ENCODE results near the gene KCNIP4. TPM values are rescaled to one million over a fixed set of nuclear protein-coding genes. Genes with fewer than 3 reads are reported as not detected.

The KCNIP4 gene
- total RNA-seq, 1 experiment from 2014 or later: 0.91 TPM

GRCh38 chr4:21596521-21596920 lies 352.1 kb downstream of the KCNIP4 start:
- no peaks in the 10 kb centered on the region for H3K36me3 Mint-ChIP-seq (ENCODE audit: insufficient read depth, unreplicated experiment)
- POLR2A ChIA-PET: interaction anchor here (0.6 kb wide), 1 partner anchor 21 kb away, joined by 3 read pairs; no protein-coding TSS in a partner anchor
- BruUV-seq (replicated peaks): no TSS peak
- H3K27ac Mint-ChIP-seq (ENCODE audit: low read depth, unreplicated experiment): no peak overlapping the region
- TF ChIP-seq, protein P1, sequence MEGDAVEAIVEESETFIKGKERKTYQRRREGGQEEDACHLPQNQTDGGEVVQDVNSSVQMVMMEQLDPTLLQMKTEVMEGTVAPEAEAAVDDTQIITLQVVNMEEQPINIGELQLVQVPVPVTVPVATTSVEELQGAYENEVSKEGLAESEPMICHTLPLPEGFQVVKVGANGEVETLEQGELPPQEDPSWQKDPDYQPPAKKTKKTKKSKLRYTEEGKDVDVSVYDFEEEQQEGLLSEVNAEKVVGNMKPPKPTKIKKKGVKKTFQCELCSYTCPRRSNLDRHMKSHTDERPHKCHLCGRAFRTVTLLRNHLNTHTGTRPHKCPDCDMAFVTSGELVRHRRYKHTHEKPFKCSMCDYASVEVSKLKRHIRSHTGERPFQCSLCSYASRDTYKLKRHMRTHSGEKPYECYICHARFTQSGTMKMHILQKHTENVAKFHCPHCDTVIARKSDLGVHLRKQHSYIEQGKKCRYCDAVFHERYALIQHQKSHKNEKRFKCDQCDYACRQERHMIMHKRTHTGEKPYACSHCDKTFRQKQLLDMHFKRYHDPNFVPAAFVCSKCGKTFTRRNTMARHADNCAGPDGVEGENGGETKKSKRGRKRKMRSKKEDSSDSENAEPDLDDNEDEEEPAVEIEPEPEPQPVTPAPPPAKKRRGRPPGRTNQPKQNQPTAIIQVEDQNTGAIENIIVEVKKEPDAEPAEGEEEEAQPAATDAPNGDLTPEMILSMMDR (IDR thresholded peaks at IDR 0.05; ENCODE audit: unreplicated experiment): no peak
- H3K27me3 Mint-ChIP-seq (ENCODE audit: insufficient read depth, unreplicated experiment): peaks cover 8% of the 10 kb centered on the region
- H3K9me3 Mint-ChIP-seq (ENCODE audit: unreplicated experiment): no peaks in the 10 kb centered on the region
- DNase-seq (ENCODE audit: unreplicated experiment): no peak
- H3K4me3 Mint-ChIP-seq (ENCODE audit: unreplicated experiment): no peak overlapping the region
- no peaks in the 10 kb centered on the region for H3K4me1 Mint-ChIP-seq (ENCODE audit: insufficient read depth, unreplicated experiment)
- CTCF ChIA-PET: no interaction called here
- intact Hi-C loops (cut with micrococcal nuclease): no loop called here

DNA sequence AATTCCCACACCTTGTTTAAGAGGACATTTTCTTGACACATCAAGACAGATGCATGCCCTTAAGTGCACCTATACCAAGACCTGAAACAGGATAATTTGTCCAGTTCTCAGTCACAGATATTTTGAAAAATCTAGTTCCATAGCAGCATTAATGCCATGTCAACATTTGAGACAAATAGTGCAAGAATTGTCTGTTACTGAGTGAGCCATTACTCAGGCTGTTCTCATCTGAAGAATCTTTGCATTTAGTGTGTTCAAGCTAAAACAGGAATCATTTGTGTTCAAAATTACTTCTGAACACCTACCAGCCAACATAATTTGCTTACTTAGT lies 354.9 kb downstream of the KCNIP4 start:
- intact Hi-C loops (cut with micrococcal nuclease): no loop called here
- Mint-ChIP-seq H3K4me3 (ENCODE audit: unreplicated experiment) (no peak overlapping the region), H3K9me3 (ENCODE audit: unreplicated experiment) (no peaks in the 10 kb centered on the region), H3K4me1 (ENCODE audit: insufficient read depth, unreplicated experiment) (no peaks in the 10 kb centered on the region), H3K27ac (ENCODE audit: low read depth, unreplicated experiment) (no peak overlapping the region), H3K27me3 (ENCODE audit: insufficient read depth, unreplicated experiment) (peaks cover 36% of the 10 kb centered on the region), H3K36me3 (ENCODE audit: insufficient read depth, unreplicated experiment) (no peaks in the 10 kb centered on the region)
- POLR2A ChIA-PET: no interaction called here
- BruUV-seq (replicated peaks): no TSS peak
- TF ChIP-seq, protein P1 (IDR thresholded peaks at IDR 0.05; ENCODE audit: unreplicated experiment): no peak
- CTCF ChIA-PET: interaction anchor here (1.2 kb wide), 1 partner anchor 195 kb away, joined by 5 read pairs; no protein-coding TSS in a partner anchor
- DNase-seq (ENCODE audit: unreplicated experiment): no peak

DNA sequence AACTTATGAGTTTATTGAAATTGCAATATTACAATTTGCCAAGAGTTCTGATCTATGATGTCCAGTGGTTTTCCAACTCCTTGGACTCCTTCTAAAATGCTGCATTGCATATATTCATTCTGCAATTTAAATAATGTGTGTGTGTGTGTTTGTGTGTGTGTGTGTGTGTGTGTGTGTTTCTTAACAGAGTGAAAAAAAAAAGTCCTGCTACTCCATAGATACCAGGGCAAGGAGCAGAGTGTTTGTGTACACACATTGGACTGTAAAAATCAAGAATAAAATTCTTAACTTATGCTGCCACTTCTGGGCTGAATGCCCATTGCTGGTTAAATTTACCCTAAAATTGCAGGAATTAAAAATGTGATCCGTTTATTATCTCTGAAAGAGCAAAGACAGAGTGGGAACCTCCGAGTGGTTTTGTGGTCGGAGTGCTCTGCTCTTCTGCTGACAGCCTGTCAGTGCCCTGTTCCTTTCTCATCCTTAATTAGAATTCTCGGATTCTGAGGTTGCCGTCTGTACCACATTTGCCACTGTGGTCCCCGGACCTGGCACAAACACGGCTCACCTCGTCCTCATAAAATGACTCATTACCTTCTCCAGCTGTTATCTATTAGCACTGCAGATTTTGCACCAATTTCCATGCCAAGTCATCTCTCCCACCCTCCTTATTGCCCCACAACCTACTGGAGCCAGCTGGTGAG lies 355.5 kb downstream of the KCNIP4 start:
- Mint-ChIP-seq H3K4me3 (ENCODE audit: unreplicated experiment) (no peak overlapping the region), H3K9me3 (ENCODE audit: unreplicated experiment) (no peaks in the 10 kb centered on the region), H3K27ac (ENCODE audit: low read depth, unreplicated experiment) (no peak overlapping the region), H3K4me1 (ENCODE audit: insufficient read depth, unreplicated experiment) (no peaks in the 10 kb centered on the region), H3K36me3 (ENCODE audit: insufficient read depth, unreplicated experiment) (no peaks in the 10 kb centered on the region), H3K27me3 (ENCODE audit: insufficient read depth, unreplicated experiment) (peaks cover 36% of the 10 kb centered on the region)
- intact Hi-C loops (cut with micrococcal nuclease): no loop called here
- no peak for DNase-seq (ENCODE audit: unreplicated experiment)
- BruUV-seq (replicated peaks): no TSS peak
- ChIA-PET CTCF (interaction anchor here (0.6 to 1.2 kb wide), 2 partner anchors 16 to 195 kb away, joined by 3 to 5 read pairs; no protein-coding TSS in a partner anchor), POLR2A (no interaction called here)
- TF ChIP-seq, protein P1 (IDR thresholded peaks at IDR 0.05; ENCODE audit: unreplicated experiment): no peak

GRCh38 chr4:21577056-21577455 lies 371.5 kb downstream of the KCNIP4 start:
- H3K27ac Mint-ChIP-seq (ENCODE audit: low read depth, unreplicated experiment): no peak overlapping the region
- H3K27me3 Mint-ChIP-seq (ENCODE audit: insufficient read depth, unreplicated experiment): peaks cover 53% of the 10 kb centered on the region
- BruUV-seq (replicated peaks): no TSS peak
- no peaks in the 10 kb centered on the region for H3K9me3 Mint-ChIP-seq (ENCODE audit: unreplicated experiment)
- peak; percentile 5 for DNase-seq (ENCODE audit: unreplicated experiment)
- no peaks in the 10 kb centered on the region for H3K36me3 Mint-ChIP-seq (ENCODE audit: insufficient read depth, unreplicated experiment)
- no peaks in the 10 kb centered on the region for H3K4me1 Mint-ChIP-seq (ENCODE audit: insufficient read depth, unreplicated experiment)
- ChIA-PET POLR2A (no interaction called here), CTCF (interaction anchor here (0.7 kb wide), 1 partner anchor 16 kb away, joined by 3 read pairs; no protein-coding TSS in a partner anchor)
- no peak overlapping the region for H3K4me3 Mint-ChIP-seq (ENCODE audit: unreplicated experiment)
- TF ChIP-seq, protein P1 (IDR thresholded peaks at IDR 0.05; ENCODE audit: unreplicated experiment): no peak
- intact Hi-C loops (cut with micrococcal nuclease): no loop called here
